CD14-positive monocyte (primary cell): ENCODE data around the gene C11orf97. TPM values are rescaled to one million over a fixed set of nuclear protein-coding genes. Genes with fewer than 3 reads are reported as not detected.
A peak's percentile ranks its signal among the peaks of the same experiment; 100 is the strongest.

Experiments used
- DNase-seq, 3 donors: peaks; one replicate each; pipeline ENCODE4 v3.0.0-alpha.2; 2011 to 2022
- H2AFZ ChIP-seq: 2 replicates; pipeline ENCODE4 v1.6.0; 2012; ENCODE audit warnings: mild to moderate bottlenecking, low read depth, low read length, inconsistent platforms; ENCODE audit not compliant: insufficient read depth, poor library complexity, severe bottlenecking
- H3K27ac ChIP-seq, 2 donors: 1 replicate in 1 of 2; 2 replicates in 1 of 2; pipeline ENCODE4 v1.5.1; 2012 to 2013; ENCODE audit warnings: low read length in 2 of 2, control low read depth in 1 of 2, inconsistent platforms in 1 of 2, low read depth in 1 of 2, mild to moderate bottlenecking in 1 of 2
- H3K27me3 ChIP-seq, 2 donors: one replicate each; pipeline versions ENCODE4 v1.6.0 to v1.6.1; 2011 to 2013; ENCODE audit warnings: low read length in 2 of 2; ENCODE audit not compliant: control insufficient read depth in 2 of 2, insufficient read depth in 2 of 2
- H3K36me3 ChIP-seq, 2 donors: replicated peaks in 1 of 2; 1 replicate in 1 of 2; 2 replicates in 1 of 2; pipeline versions ENCODE4 v1.5.1 to v1.6.1; 2012 to 2013; ENCODE audit warnings: low read length in 2 of 2, control low read depth in 1 of 2, inconsistent platforms in 1 of 2, mild to moderate bottlenecking in 1 of 2; ENCODE audit not compliant: insufficient read depth in 2 of 2, control insufficient read depth in 1 of 2
- H3K4me1 ChIP-seq, 2 donors: 1 replicate in 1 of 2; 2 replicates in 1 of 2; pipeline versions ENCODE4 v1.5.1 to v1.6.1; 2012 to 2013; ENCODE audit warnings: low read length in 2 of 2, control low read depth in 1 of 2, inconsistent platforms in 1 of 2, mild to moderate bottlenecking in 1 of 2, moderate library complexity in 1 of 2; ENCODE audit not compliant: insufficient read depth in 2 of 2, control insufficient read depth in 1 of 2
- H3K4me2 ChIP-seq: replicated peaks from 2 replicates; pipeline ENCODE3; 2012; ENCODE audit warnings: low read length, moderate library complexity, mild to moderate bottlenecking; ENCODE audit not compliant: poor library complexity, severe bottlenecking; ENCODE audit errors: extremely low read depth
- H3K4me3 ChIP-seq, 3 experiments: fragments of 200-600 bp in 1 of 3; sonication (generic) in 1 of 3; replicated peaks in 1 of 3; 1 replicate in 2 of 3; 2 replicates in 1 of 3; pipeline ENCODE4 v1.5.1; 2011 to 2013; ENCODE audit warnings: low read length in 3 of 3, mild to moderate bottlenecking in 3 of 3, control low read depth in 2 of 3, low read depth in 2 of 3, inconsistent platforms in 1 of 3, moderate library complexity in 1 of 3
- H3K79me2 ChIP-seq: 2 replicates; pipeline ENCODE4 v1.6.0; 2012; ENCODE audit warnings: mild to moderate bottlenecking, control low read depth, inconsistent platforms, low read length, moderate library complexity; ENCODE audit not compliant: insufficient read depth
- H3K9ac ChIP-seq: 2 replicates; pipeline ENCODE4 v1.6.0; 2017; ENCODE audit warnings: low read length, mild to moderate bottlenecking; ENCODE audit not compliant: insufficient read depth, poor library complexity, severe bottlenecking
- H3K9me3 ChIP-seq, 2 donors: replicated peaks in 1 of 2; 1 replicate in 1 of 2; 2 replicates in 1 of 2; pipeline versions ENCODE4 v1.5.1 to v1.6.1; 2012 to 2013; ENCODE audit warnings: low read length in 2 of 2, control low read depth in 1 of 2; ENCODE audit not compliant: control insufficient read depth in 1 of 2, insufficient read depth in 1 of 2
- H4K20me1 ChIP-seq: 2 replicates; pipeline ENCODE4 v1.6.0; 2012; ENCODE audit warnings: mild to moderate bottlenecking, low read length, control low read depth, moderate library complexity; ENCODE audit not compliant: insufficient read depth
- H3K27ac Mint-ChIP-seq, 7 donors: one replicate each; pipeline ENCODE4 v1.8.0; 2020; ENCODE audit warnings: mild to moderate bottlenecking in 7 of 7, mixed read lengths in 7 of 7, moderate library complexity in 6 of 7, inconsistent platforms in 2 of 7
- H3K27me3 Mint-ChIP-seq, 3 donors: one replicate each; pipeline ENCODE4 v1.8.0; 2021 to 2022; ENCODE audit warnings: low read depth in 3 of 3, mild to moderate bottlenecking in 3 of 3, mixed read lengths in 3 of 3, moderate library complexity in 3 of 3, inconsistent platforms in 1 of 3
- H3K36me3 Mint-ChIP-seq, 2 donors: one replicate each; pipeline ENCODE4 v1.8.0; 2020; ENCODE audit warnings: mixed read lengths in 2 of 2, inconsistent platforms in 1 of 2, mild to moderate bottlenecking in 1 of 2
- H3K4me1 Mint-ChIP-seq: one replicate; pipeline ENCODE4 v1.8.0; 2020; ENCODE audit warnings: mild to moderate bottlenecking, mixed read lengths
- H3K4me3 Mint-ChIP-seq, 2 donors: one replicate each; pipeline ENCODE4 v1.8.0; 2020; ENCODE audit warnings: mild to moderate bottlenecking in 2 of 2, mixed read lengths in 2 of 2, moderate library complexity in 1 of 2
- H3K9me3 Mint-ChIP-seq, 7 donors: one replicate each; pipeline ENCODE4 v1.8.0; 2020 to 2022; ENCODE audit warnings: mixed read lengths in 7 of 7, mild to moderate bottlenecking in 6 of 7, moderate library complexity in 6 of 7, inconsistent platforms in 2 of 7
- CTCF ChIP-seq: fragments of 200-600 bp; IDR thresholded peaks from one replicate; pipeline ENCODE4 v1.8.0; 2022; ENCODE audit warnings: antibody characterized with exemption, mild to moderate bottlenecking
- WGBS: methylation state at CpG from one replicate; pipeline ENCODE4 v1.1.5; 2013; ENCODE audit warnings: missing lambda C conversion rate; ENCODE audit not compliant: insufficient coverage; 5-methylcytosine and 5-hydroxymethylcytosine counted together
- intact Hi-C, 2 donors: fragments of 100-400 bp; cut with micrococcal nuclease; formaldehyde crosslinking; loops; one replicate each; pipeline versions ENCODE4 v1.15.0 to v1.15.1; 2023
- polyA plus RNA-seq, 3 donors: library from polyadenylated mRNA; depleted of rRNA in 1 of 3; unstranded in 2 of 3; stranded (reverse) in 1 of 3; fragments of 300-500 nt in 2 of 3; fragments of >200 nt in 1 of 3; fragmentation: Illumina TruSeq in 2 of 3; gene quantifications; 1 replicate in 2 of 3; 2 replicates in 1 of 3; pipeline ENCODE4 v1.2.3, GENCODE V29; 2012 to 2021

C11orf97 gene
- polyA plus RNA-seq, 3 donors = not detected

DNA sequence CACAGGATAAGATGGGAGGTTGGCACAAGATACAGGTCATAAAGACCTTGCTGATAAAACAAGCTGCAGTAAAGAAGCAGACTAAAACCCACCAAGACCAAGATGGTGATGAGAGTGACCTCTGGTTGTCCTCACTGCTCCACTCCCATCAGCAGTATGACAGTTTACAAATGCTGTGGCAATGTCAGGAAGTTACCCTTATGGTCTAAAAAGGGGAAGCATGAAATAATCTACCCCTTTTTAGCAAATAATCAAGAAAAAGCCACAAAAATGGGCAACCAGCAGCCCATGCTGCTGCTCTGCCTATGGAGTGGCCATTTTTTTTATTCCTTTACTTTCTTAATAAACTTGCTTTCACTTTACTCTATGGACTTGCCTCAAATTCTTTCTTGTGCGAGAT lies 46.2 kb downstream of the C11orf97 start:
- intact Hi-C loops = no loop called here
- Histone ChIP-seq H4K20me1 (no peaks in the 10 kb centered on the region), H3K36me3 (no peaks in the 10 kb centered on the region), H3K4me3 (no peak overlapping the region), H3K4me2 (peak overlapping the region; percentile 31), H3K27ac (peak overlapping the region; percentile 44 to 86), H3K79me2 (peaks cover 96% of the 10 kb centered on the region), H3K27me3 (no peaks in the 10 kb centered on the region), H3K4me1 (peaks cover 34 to 58% of the 10 kb centered on the region in 2 donors), H3K9ac (no peak overlapping the region), H3K9me3 (no peaks in the 10 kb centered on the region), H2AFZ (peak overlapping the region; percentile 43)
- peak; percentile 74 to 82 (median 79) for DNase-seq
- WGBS = no CpG with 5 or more reads among the region's 1 CpG
- H3K27me3 Mint-ChIP-seq = no peaks in the 10 kb centered on the region
- no peak overlapping the region for H3K4me3 Mint-ChIP-seq
- peak overlapping the region; percentile 82 to 95 (median 92) for H3K27ac Mint-ChIP-seq
- H3K36me3 Mint-ChIP-seq = peaks cover 1 to 9% of the 10 kb centered on the region in 2 donors
- no peak for TF ChIP-seq CTCF
- H3K9me3 Mint-ChIP-seq = peaks cover 0 to 1% (median 0%) of the 10 kb centered on the region in 7 donors
- H3K4me1 Mint-ChIP-seq = peaks cover 72% of the 10 kb centered on the region

DNA sequence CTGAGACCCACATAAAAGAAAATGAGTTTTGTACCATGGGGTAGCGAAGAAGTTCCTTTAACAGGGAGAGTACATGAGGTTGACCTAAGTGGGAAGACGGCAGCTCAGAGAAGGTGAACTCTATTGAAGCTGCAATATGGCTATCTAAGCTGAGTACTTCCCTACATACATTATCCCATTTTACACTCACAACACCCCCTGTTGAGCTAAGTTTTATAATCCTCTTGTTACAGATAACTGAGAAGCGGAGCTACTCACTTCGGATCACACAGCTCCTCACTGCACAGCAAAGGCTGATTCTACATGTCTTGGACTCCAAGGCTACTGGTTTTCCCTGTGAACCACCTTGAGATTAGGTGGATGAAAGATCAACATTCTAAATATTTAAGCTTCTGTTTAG lies 46.7 kb downstream of the C11orf97 start:
- H3K36me3 ChIP-seq = no peaks in the 10 kb centered on the region
- no peak overlapping the region for H3K9ac ChIP-seq
- Mint-ChIP-seq H3K4me3 (no peak overlapping the region), H3K27ac (peak overlapping the region; percentile 82 to 95 (median 92)), H3K27me3 (no peaks in the 10 kb centered on the region), H3K9me3 (peaks cover 0 to 1% (median 0%) of the 10 kb centered on the region in 7 donors), H3K36me3 (peaks cover 1 to 8% of the 10 kb centered on the region in 2 donors), H3K4me1 (peaks cover 74% of the 10 kb centered on the region)
- H3K4me1 ChIP-seq = peaks cover 37 to 62% of the 10 kb centered on the region in 2 donors
- peak overlapping the region; percentile 31 for H3K4me2 ChIP-seq
- H3K4me3 ChIP-seq = no peak overlapping the region
- peaks cover 97% of the 10 kb centered on the region for H3K79me2 ChIP-seq
- peak overlapping the region; percentile 43 for H2AFZ ChIP-seq
- WGBS = no CpG with 5 or more reads among the region's 4 CpGs
- no peaks in the 10 kb centered on the region for H3K9me3 ChIP-seq
- H3K27ac ChIP-seq = peak overlapping the region; percentile 44 to 86
- DNase-seq = no peak
- H4K20me1 ChIP-seq = no peaks in the 10 kb centered on the region
- intact Hi-C loops = no loop called here
- TF ChIP-seq CTCF = no peak
- no peaks in the 10 kb centered on the region for H3K27me3 ChIP-seq
